HG02642 (cell line): ENCODE data around the gene SYNM.
"Not testable (repeated sequence)": the region's sequence is repeated elsewhere in the genome, so short reads cannot be mapped to it uniquely, and the experiment has no call there.

ENCODE experiments used
- ATAC-seq: cut with Tn5 transposase; IDR thresholded peaks from one replicate; pipeline ENCODE4 v1.9.1; 2021; ENCODE audit warnings: mild to moderate bottlenecking; ENCODE audit not compliant: unreplicated experiment, poor library complexity

The SYNM gene

DNA sequence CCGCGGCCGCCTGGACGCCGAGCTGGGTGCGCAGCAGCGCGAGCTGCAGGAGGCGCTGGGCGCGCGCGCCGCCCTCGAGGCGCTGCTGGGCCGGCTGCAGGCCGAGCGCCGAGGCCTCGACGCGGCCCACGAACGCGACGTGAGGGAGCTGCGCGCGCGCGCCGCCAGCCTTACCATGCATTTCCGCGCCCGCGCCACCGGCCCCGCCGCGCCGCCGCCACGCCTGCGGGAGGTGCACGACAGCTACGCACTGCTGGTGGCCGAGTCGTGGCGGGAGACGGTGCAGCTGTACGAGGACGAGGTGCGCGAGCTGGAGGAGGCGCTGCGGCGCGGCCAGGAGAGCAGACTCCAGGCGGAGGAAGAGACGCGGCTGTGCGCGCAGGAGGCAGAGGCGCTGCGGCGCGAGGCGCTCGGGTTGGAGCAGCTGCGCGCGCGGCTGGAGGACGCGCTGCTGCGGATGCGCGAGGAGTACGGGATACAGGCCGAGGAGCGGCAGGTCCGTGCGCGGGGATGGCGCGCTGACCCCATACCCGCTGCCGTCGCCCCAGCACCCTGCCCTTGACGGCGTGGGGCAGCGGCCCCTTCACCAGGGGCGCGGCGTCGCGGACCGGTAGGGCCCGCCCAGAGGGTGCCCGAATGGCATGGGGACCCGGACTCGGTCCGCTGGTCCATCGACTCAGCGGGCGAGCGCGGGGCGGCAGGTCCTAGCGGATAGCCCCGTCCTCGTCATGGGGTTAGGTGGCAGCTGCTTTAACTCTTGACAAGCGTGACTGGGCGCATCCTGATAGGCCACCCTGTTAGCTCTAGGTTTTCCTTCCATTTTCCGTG lies 848 bp downstream of the SYNM start:
- peak; percentile 51 for ATAC-seq

- ATAC-seq: no peak
Observed at GRCh38 chr15:99106417-99107220, 1.7 kb downstream of the SYNM start.

GRCh38 chr15:99108993-99109392 lies 4.1 kb downstream of the SYNM start:
- no peak for ATAC-seq

DNA sequence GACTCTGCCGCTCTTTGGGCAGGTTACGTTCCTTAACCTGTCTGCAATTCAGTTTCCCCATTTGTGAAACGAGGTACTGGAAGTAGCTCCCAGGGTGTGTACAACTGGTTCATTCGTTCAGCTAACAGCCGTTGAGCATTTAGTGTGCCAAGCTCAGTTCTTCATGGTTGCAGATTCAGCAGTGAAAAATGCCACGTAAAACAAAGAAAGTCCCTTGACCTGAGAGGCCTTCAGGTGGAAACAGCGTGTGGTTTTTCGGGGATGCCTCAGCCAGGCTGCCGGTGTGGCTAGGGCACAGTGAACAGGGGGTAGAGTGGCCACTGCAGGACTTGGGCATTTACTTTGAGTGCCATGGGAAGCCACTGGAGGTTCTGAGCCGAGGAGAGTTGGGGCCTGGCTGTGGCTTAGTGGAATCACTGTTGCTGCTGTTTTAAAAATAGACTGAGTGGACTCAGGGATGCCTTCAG lies 4.7 kb downstream of the SYNM start:
- ATAC-seq: no peak

DNA sequence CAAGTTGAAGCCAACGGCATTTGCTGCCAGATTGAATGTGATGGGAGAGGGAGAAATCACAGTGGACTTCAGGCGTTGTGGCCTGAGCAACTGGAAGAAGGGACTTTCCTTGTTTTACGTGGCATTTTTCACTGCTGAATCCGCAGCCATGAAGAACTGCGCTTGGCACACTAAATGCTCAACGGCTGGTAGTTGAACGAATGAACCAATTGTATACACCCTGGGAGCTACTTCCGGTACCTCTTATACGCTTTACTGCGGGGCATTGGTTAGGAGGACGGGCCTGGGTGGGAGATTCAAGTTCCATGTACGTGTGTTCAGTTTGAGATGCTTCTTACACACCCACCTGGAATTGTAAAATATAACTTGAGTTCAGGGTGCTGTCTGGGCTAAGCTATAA lies 5.2 kb downstream of the SYNM start:
- no peak for ATAC-seq

- no peak for ATAC-seq
Observed at GRCh38 chr15:99110581-99111320, 5.9 kb downstream of the SYNM start.

DNA sequence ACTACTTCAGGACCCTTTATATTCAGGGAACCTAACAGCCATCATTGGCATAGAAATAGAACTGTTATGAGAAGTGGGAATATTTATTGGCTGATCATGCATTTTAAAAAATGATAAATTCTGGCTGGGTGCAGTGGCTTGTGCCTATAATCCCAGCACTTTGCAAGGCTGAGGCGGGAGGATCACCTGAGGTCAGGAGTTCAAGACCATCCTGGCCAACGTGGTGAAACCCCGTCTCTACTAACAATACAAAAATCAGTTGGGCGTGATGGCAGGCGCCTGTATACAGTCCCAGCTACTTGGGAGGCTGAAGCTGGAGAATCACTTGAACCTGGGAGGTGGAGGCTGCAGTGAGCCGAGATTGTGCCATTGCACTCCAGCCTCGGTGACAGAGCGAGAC lies 6.8 kb downstream of the SYNM start:
- not testable (repeated sequence) for ATAC-seq

GRCh38 chr15:99113547-99114271 lies 8.8 kb downstream of the SYNM start:
- ATAC-seq: no peak

DNA sequence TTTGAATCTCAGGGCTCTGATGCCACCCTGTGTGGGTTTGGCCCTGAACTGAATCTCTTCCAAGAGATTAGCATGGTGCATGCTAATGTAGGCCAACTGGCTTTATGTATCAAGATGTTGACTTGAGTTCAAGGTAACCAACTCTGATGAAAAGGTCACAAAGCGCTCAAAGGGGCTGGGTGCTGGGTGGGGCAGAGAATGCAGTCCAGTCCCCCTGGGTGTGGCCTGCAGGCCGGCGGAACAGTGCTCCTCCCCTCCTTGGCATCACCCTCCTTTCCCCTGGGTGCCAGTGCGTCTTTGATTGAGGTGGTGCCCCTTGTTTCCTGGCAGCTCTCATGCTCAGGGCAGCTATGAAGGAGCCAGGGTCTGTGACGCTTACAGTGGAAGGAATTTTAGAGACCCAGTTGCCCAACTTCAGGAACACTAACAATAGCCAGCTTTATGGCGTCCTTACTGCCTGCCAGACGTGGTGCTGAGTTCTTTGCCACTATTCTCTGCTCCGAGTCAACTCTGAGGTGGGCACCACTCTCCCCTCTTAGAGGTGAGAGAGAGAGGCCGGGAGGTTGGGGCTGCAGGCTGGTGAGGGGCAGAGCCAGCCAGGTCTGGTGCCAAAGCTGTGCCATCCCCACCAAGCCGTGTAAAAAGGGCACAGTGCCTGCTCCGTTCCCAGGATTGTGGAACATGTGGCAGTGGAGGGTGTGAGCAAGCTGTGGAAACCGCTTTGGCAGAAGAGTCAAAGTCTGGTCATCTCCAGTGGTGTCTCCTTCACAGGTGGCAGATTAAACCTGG lies 9.8 kb downstream of the SYNM start:
- no peak for ATAC-seq

DNA sequence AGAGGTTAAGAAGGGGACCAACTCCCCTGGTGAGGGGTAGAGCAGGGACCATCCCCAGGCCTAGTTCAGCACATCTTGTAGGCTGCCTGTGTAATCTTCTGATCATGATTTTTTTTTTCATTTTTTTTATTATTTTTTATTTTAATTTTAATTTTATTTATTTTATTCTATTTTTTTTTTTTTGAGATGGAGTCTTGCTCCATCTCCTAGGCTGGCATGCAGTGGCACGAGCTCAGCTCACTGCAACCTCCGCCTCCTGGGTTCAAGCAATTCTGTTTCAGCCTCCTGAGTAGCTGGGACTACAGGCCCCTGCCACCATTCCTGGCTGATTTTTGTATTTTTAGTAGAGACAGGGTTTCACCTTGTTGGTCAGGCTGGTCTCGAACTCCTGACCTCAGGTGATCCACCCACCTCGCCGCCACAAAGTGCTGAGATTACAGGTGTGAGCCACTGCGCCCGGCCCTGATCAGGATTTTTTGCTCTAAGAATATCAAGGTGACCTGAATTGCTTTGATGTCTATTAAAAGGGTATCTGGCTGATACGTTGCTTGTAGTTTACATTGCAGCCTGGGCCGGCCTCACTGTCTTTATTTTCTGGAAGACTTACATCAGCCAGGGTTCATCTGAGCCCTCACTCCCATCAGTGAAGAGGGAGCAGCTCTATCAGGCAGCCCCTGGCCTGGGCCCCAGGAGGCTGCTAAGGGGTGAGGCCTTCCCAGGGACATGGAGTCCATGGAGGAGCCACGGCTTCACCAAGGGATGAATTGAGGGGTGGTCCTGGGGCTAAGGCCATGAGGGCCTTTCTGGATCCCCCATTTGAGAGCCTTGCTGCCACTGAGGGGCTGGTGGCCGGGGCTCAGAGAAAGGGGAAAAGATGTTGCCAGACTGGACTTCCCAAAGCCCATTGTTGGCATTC lies 10.7 kb downstream of the SYNM start:
- no peak for ATAC-seq

DNA sequence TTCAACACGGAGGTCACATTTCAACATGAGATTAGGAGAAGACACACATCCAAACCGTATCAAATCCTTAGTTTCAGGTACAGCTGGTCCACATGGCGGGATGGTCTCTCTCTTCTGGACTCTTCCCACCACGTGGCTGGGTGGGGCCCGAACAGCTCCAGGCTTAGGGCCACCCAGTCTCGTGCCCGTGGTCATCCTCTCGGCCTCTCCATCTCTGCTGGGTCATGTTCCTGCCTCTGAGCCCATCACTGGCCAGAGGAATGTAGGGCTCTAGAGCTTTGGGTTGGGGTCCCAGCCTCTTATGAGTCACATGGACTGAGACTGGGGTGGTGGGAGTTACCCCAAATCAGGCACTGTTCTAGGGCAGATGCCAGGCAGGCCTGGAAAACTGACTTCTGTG lies 12.2 kb downstream of the SYNM start:
- no peak for ATAC-seq

DNA sequence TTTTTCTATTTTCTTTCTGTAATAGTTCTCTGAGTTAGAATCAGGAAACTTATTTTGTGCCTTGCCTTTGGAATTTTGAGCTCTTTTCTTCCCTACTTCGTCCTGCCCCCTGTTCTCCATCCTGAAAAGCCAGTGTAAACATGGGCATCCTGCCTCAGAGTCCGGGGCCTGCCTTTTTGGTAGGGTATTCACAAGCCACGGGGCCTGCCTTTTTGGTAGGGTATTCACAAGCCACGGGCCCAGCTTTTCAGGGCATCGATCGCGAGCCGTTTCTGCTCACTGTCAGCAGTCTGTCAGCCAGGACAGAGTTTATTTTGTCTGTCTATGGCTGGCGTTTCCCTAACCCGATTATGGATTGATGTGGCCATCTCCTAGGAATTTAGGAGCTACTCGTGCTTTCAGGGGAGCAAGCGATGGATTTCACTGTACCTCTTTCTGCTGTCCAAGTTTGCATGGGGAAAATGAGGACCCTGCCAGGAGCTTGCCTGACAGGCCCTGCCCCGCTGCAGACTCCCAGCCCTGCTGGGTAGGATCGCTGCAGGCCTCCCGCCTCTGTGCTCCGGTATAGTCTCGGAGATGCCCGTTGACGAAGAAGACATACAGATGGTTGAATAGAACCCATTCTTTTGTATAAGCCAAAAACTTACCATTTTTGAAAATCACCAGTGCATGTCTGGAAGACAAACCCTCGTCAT lies 12.8 kb downstream of the SYNM start:
- ATAC-seq: no peak

GRCh38 chr15:99118258-99118632 lies 13.4 kb downstream of the SYNM start:
- ATAC-seq: no peak

DNA sequence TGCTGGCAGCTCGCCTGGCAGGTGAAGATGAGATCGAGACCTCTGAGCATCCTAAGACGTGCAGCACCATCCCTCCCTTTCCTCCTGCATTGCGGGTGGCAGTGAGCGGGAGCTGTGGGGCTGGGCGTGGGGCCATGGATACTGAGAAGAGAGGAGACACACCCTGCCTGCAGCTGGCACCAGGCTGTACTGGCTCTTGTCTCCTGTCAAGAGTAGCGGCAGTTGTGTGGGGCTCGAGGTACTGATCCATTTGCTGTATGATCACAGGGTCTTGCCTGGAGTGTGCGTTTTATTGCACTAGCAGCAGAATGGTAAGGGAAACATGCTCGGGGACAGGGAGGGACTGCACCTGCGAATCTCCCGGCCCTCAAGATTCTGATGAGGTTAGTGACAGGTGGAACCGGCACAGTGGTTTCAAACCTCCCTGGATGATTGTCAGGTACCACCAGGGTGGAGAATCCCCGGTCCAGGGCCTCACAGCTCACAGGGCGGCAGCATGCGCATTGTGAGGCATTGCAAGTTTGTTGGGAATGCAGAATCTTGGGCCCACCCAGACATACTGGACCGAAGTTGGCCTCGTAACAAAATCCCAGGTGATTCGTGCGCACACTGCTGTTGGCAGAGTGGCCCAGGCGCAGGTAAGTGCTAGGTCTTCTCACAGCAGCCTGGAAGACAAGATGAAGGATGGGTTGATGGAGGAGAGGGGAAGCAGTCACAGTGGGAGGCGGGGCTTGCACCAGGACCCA lies 14.1 kb downstream of the SYNM start:
- ATAC-seq: no peak

- no peak for ATAC-seq
Observed at GRCh38 chr15:99120050-99120777, 15.3 kb downstream of the SYNM start.

GRCh38 chr15:99121207-99121606 lies 16.3 kb downstream of the SYNM start:
- ATAC-seq: no peak
